Neural progenitor cell (in vitro differentiated cells): Measurements from ENCODE around the gene PON2. TPM values are rescaled to one million over a fixed set of nuclear protein-coding genes. Genes with fewer than 3 reads are reported as not detected.

Experiments
- DNase-seq: peaks from one replicate; pipeline ENCODE4 v3.0.0-alpha.2; 2016; ENCODE audit warnings: low spot score
- H2AFZ ChIP-seq: fragments of 200-600 bp; sonication (generic); replicated peaks from 2 replicates; pipeline ENCODE4 v1.6.1; 2016; ENCODE audit warnings: antibody characterized with exemption
- H3F3A ChIP-seq: fragments of 200-600 bp; sonication (generic); 2 replicates; pipeline ENCODE4 v1.6.1; 2016; ENCODE audit warnings: antibody characterized with exemption, low read depth
- H3K27ac ChIP-seq: fragments of 200-600 bp; sonication (generic); 2 replicates; pipeline ENCODE4 v1.5.1; 2016; ENCODE audit warnings: mild to moderate bottlenecking
- H3K27me3 ChIP-seq: fragments of 200-600 bp; sonication (generic); 2 replicates; pipeline ENCODE4 v1.6.1; 2016; ENCODE audit warnings: mild to moderate bottlenecking, moderate library complexity
- H3K36me3 ChIP-seq: fragments of 200-600 bp; sonication (generic); 2 replicates; pipeline ENCODE4 v1.5.1; 2016
- H3K4me1 ChIP-seq: fragments of 200-600 bp; sonication (generic); 2 replicates; pipeline ENCODE4 v1.6.1; 2016; ENCODE audit warnings: mixed run types
- H3K4me2 ChIP-seq: fragments of 200-600 bp; sonication (generic); 2 replicates; pipeline ENCODE4 v1.6.1; 2016
- H3K4me3 ChIP-seq: fragments of 200-600 bp; sonication (generic); 2 replicates; pipeline ENCODE4 v1.5.1; 2016
- H3K79me2 ChIP-seq: fragments of 200-600 bp; sonication (generic); 2 replicates; pipeline ENCODE4 v1.6.1; 2016; ENCODE audit warnings: low read depth
- H3K9ac ChIP-seq: fragments of 200-600 bp; sonication (generic); 2 replicates; pipeline ENCODE4 v1.6.1; 2016
- H3K9me3 ChIP-seq: fragments of 200-600 bp; sonication (generic); 2 replicates; pipeline ENCODE4 v1.5.1; 2016; ENCODE audit warnings: low read depth
- H4K20me1 ChIP-seq: fragments of 200-600 bp; sonication (generic); 2 replicates; pipeline ENCODE4 v1.6.1; 2016; ENCODE audit warnings: low read depth
- H3K27ac Mint-ChIP-seq: 3 replicates; pipeline ENCODE4 v1.8.0; 2021; ENCODE audit warnings: mixed read lengths
- H3K27me3 Mint-ChIP-seq: 2 replicates; pipeline ENCODE4 v1.8.0; 2022; ENCODE audit warnings: low read depth, mild to moderate bottlenecking, inconsistent platforms, moderate library complexity, mixed read lengths; ENCODE audit not compliant: insufficient read depth
- H3K36me3 Mint-ChIP-seq: 3 replicates; pipeline ENCODE4 v1.8.0; 2021; ENCODE audit warnings: mixed read lengths
- H3K4me1 Mint-ChIP-seq: 3 replicates; pipeline ENCODE4 v1.8.0; 2021; ENCODE audit warnings: mixed read lengths
- H3K4me3 Mint-ChIP-seq: 3 replicates; pipeline ENCODE4 v1.8.0; 2021; ENCODE audit warnings: mild to moderate bottlenecking, moderate library complexity, mixed read lengths
- H3K9me3 Mint-ChIP-seq: 3 replicates; pipeline ENCODE4 v1.8.0; 2020; ENCODE audit warnings: mixed read lengths
- CTCF ChIP-seq: fragments of 200-600 bp; sonication (generic); IDR thresholded peaks from 2 replicates; pipeline ENCODE4 v1.5.1; 2017; ENCODE audit warnings: antibody characterized with exemption, mild to moderate bottlenecking
- EZH2 ChIP-seq: fragments of 200-600 bp; sonication (generic); IDR thresholded peaks from 2 replicates; pipeline ENCODE4 v1.6.1; 2017; ENCODE audit warnings: antibody characterized with exemption, mild to moderate bottlenecking, moderate library complexity
- EZH2phosphoT487 ChIP-seq: fragments of 200-600 bp; sonication (generic); IDR thresholded peaks from 2 replicates; pipeline ENCODE4 v1.6.1; 2017; ENCODE audit warnings: antibody characterized with exemption
- total RNA-seq: library from RNA; depleted of rRNA; stranded (reverse); fragments of >200 nt; gene quantifications from 2 replicates; pipeline ENCODE4 v1.2.3, GENCODE V29; 2015; ENCODE audit warnings: low replicate concordance

PON2 gene
- total RNA-seq, 1 donor from 2014 or later: 190 TPM

- H3K9me3 Mint-ChIP-seq: peaks cover 28% of the 10 kb centered on the region
- H3K27me3 Mint-ChIP-seq: no peaks in the 10 kb centered on the region
- H3K4me1 Mint-ChIP-seq: peaks cover 13% of the 10 kb centered on the region
- H3K4me2 ChIP-seq: no peak overlapping the region
- no peaks in the 10 kb centered on the region for H3K27me3 ChIP-seq
- no peaks in the 10 kb centered on the region for H3K79me2 ChIP-seq
- H3K9me3 ChIP-seq: peaks cover 5% of the 10 kb centered on the region
- H3K4me3 ChIP-seq: no peak overlapping the region
- H4K20me1 ChIP-seq: no peaks in the 10 kb centered on the region
- no peak overlapping the region for H3K27ac ChIP-seq
- no peak overlapping the region for H2AFZ ChIP-seq
- H3K36me3 Mint-ChIP-seq: peaks cover 14% of the 10 kb centered on the region
- no peak overlapping the region for H3K27ac Mint-ChIP-seq
- no peaks in the 10 kb centered on the region for H3K36me3 ChIP-seq
- no peak for TF ChIP-seq EZH2phosphoT487
- TF ChIP-seq CTCF: no peak
- TF ChIP-seq EZH2: no peak
- H3K9ac ChIP-seq: no peak overlapping the region
- no peak overlapping the region for H3K4me3 Mint-ChIP-seq
- DNase-seq: no peak
- H3F3A ChIP-seq: no peaks in the 10 kb centered on the region
- H3K4me1 ChIP-seq: no peaks in the 10 kb centered on the region
Measured at GRCh38 chr7:95454438-95455045, 19.7 kb upstream of the PON2 start.

- H3K27me3 ChIP-seq: no peaks in the 10 kb centered on the region
- H3K36me3 ChIP-seq: no peaks in the 10 kb centered on the region
- H3K4me1 ChIP-seq: no peaks in the 10 kb centered on the region
- H3K4me3 ChIP-seq: no peak overlapping the region
- peaks cover 3% of the 10 kb centered on the region for H3K27me3 Mint-ChIP-seq
- TF ChIP-seq EZH2phosphoT487 (no peak), EZH2 (no peak), CTCF (no peak)
- peak overlapping the region; percentile 66 for H2AFZ ChIP-seq
- no peaks in the 10 kb centered on the region for H4K20me1 ChIP-seq
- H3K9me3 ChIP-seq: no peaks in the 10 kb centered on the region
- H3K9me3 Mint-ChIP-seq: no peaks in the 10 kb centered on the region
- no peaks in the 10 kb centered on the region for H3K79me2 ChIP-seq
- no peak overlapping the region for H3K27ac ChIP-seq
- no peak overlapping the region for H3K4me3 Mint-ChIP-seq
- H3F3A ChIP-seq: no peaks in the 10 kb centered on the region
- H3K9ac ChIP-seq: no peak overlapping the region
- peaks cover 9% of the 10 kb centered on the region for H3K4me1 Mint-ChIP-seq
- no peak for DNase-seq
- peaks cover 3% of the 10 kb centered on the region for H3K36me3 Mint-ChIP-seq
- no peak overlapping the region for H3K27ac Mint-ChIP-seq
- no peak overlapping the region for H3K4me2 ChIP-seq
Measured at GRCh38 chr7:95446618-95447017, 11.8 kb upstream of the PON2 start.

- no peak overlapping the region for H3K27ac Mint-ChIP-seq
- H3K27ac ChIP-seq: no peak overlapping the region
- H3K4me1 ChIP-seq: no peaks in the 10 kb centered on the region
- peaks cover 3% of the 10 kb centered on the region for H3K27me3 Mint-ChIP-seq
- H3K9me3 Mint-ChIP-seq: no peaks in the 10 kb centered on the region
- no peak overlapping the region for H3K9ac ChIP-seq
- H3K4me3 Mint-ChIP-seq: no peak overlapping the region
- H2AFZ ChIP-seq: no peak overlapping the region
- no peaks in the 10 kb centered on the region for H3F3A ChIP-seq
- no peaks in the 10 kb centered on the region for H3K27me3 ChIP-seq
- peaks cover 15% of the 10 kb centered on the region for H3K4me1 Mint-ChIP-seq
- no peaks in the 10 kb centered on the region for H3K9me3 ChIP-seq
- no peaks in the 10 kb centered on the region for H4K20me1 ChIP-seq
- H3K36me3 ChIP-seq: no peaks in the 10 kb centered on the region
- peaks cover 3% of the 10 kb centered on the region for H3K36me3 Mint-ChIP-seq
- H3K4me2 ChIP-seq: no peak overlapping the region
- TF ChIP-seq EZH2phosphoT487 (no peak), CTCF (no peak), EZH2 (no peak)
- H3K79me2 ChIP-seq: no peaks in the 10 kb centered on the region
- no peak for DNase-seq
- no peak overlapping the region for H3K4me3 ChIP-seq
Measured at GRCh38 chr7:95444796-95445195, 10.0 kb upstream of the PON2 start.
